SK-N-SH (cell line): ENCODE results near the gene BAG2. TPM values are rescaled to one million over a fixed set of nuclear protein-coding genes. Genes with fewer than 3 reads are reported as not detected.

Source experiments
- CTCF ChIA-PET: fragments of 300-600, 350-600 bp; formaldehyde crosslinking; extraction: SDS; loops from one replicate; lab custom pipeline; 2021; lab: Yijun Ruan, JAX
- POLR2A ChIA-PET: fragments of 350-600 bp; sonication (Branson Sonifier 250); formaldehyde crosslinking; extraction: SDS; loops from one replicate; lab custom pipeline; 2020; ENCODE audit warnings: antibody characterized with exemption, inconsistent platforms; lab: Yijun Ruan, JAX
- DNase-seq: peaks from one replicate; pipeline ENCODE4 v3.0.0; 2012
- H2AFZ ChIP-seq: fragments of 200-600 bp; sonication (generic); 2 replicates; pipeline ENCODE4 v1.8.1; 2016; ENCODE audit warnings: antibody characterized with exemption, mild to moderate bottlenecking, low read depth
- H3F3A ChIP-seq: fragments of 200-600 bp; sonication (generic); replicated peaks from 2 replicates; pipeline ENCODE3; 2016; ENCODE audit warnings: antibody characterized with exemption, mild to moderate bottlenecking; ENCODE audit not compliant: insufficient read depth
- H3K27ac ChIP-seq, 2 experiments: fragments of 200-500 bp in 1 of 2; fragments of 200-600 bp in 1 of 2; sonication (Bioruptor generic) in 1 of 2; sonication (generic), shearing (Covaris generic) in 1 of 2; 2 replicates each; pipeline versions ENCODE4 v1.5.1 to v1.6.1; 2014 to 2016; ENCODE audit warnings: low read depth in 2 of 2, inconsistent platforms in 1 of 2, low read length in 1 of 2, mild to moderate bottlenecking in 1 of 2, mixed read lengths in 1 of 2
- H3K27me3 ChIP-seq: fragments of 200-600 bp; sonication (generic), shearing (Covaris generic); 2 replicates; pipeline ENCODE4 v1.6.1; 2016; ENCODE audit warnings: mixed run types; ENCODE audit not compliant: insufficient read depth
- H3K36me3 ChIP-seq, 2 experiments: fragments of 200-500 bp in 1 of 2; fragments of 200-600 bp in 1 of 2; sonication (Bioruptor generic) in 1 of 2; sonication (generic) in 1 of 2; replicated peaks in 1 of 2; 2 replicates each; pipeline versions ENCODE3 to v1.5.1; 2014 to 2016; ENCODE audit warnings: low read length in 1 of 2, mild to moderate bottlenecking in 1 of 2; ENCODE audit not compliant: insufficient read depth in 2 of 2, control insufficient read depth in 1 of 2
- H3K4me1 ChIP-seq, 2 experiments: fragments of 200-500 bp in 1 of 2; fragments of 200-600 bp in 1 of 2; sonication (Bioruptor generic) in 1 of 2; sonication (generic), shearing (Covaris generic) in 1 of 2; 2 replicates each; pipeline versions ENCODE4 v1.5.1 to v1.6.1; 2014 to 2016; ENCODE audit warnings: low read depth in 1 of 2, low read length in 1 of 2, mixed run types in 1 of 2; ENCODE audit not compliant: insufficient read depth in 2 of 2, control insufficient read depth in 1 of 2
- H3K4me2 ChIP-seq: fragments of 200-600 bp; sonication (generic), shearing (Covaris generic); 2 replicates; pipeline ENCODE4 v1.6.1; 2017; ENCODE audit warnings: mixed run types
- H3K4me3 ChIP-seq, 2 experiments: fragments of 200-500 bp in 1 of 2; fragments of 200-600 bp in 1 of 2; sonication (Bioruptor generic) in 1 of 2; sonication (generic), shearing (Covaris generic) in 1 of 2; 2 replicates each; pipeline versions ENCODE4 v1.5.1 to v1.8.1; 2014 to 2016; ENCODE audit warnings: low read depth in 2 of 2, inconsistent platforms in 1 of 2, low read length in 1 of 2, mild to moderate bottlenecking in 1 of 2, mixed read lengths in 1 of 2, moderate library complexity in 1 of 2
- H3K79me2 ChIP-seq: fragments of 200-600 bp; sonication (generic); 2 replicates; pipeline ENCODE4 v1.8.1; 2017; ENCODE audit warnings: mild to moderate bottlenecking; ENCODE audit not compliant: insufficient read depth
- H3K9ac ChIP-seq: fragments of 200-600 bp; sonication (generic); 2 replicates; pipeline ENCODE4 v1.6.1; 2017; ENCODE audit warnings: mixed run types
- H3K9me2 ChIP-seq: fragments of 200-600 bp; sonication (generic); 2 replicates; pipeline ENCODE4 v1.6.1; 2017; ENCODE audit warnings: mixed run types
- H3K9me3 ChIP-seq: fragments of 200-600 bp; sonication (generic); 2 replicates; pipeline ENCODE4 v1.6.1; 2017; ENCODE audit warnings: mixed run types, mild to moderate bottlenecking, moderate library complexity
- H4K20me1 ChIP-seq: fragments of 200-600 bp; sonication (generic); 2 replicates; pipeline ENCODE4 v1.6.1; 2017; ENCODE audit warnings: mild to moderate bottlenecking, mixed run types; ENCODE audit not compliant: insufficient read depth
- CTCF ChIP-seq: fragments of 200-600 bp; sonication (generic); IDR thresholded peaks from 2 replicates; pipeline ENCODE4 v1.6.1; 2017; ENCODE audit warnings: antibody characterized with exemption, mild to moderate bottlenecking, moderate library complexity
- ELF1 ChIP-seq: IDR thresholded peaks from 2 replicates; pipeline ENCODE4 v1.4.0; 2012
- EZH2phosphoT487 ChIP-seq: fragments of 200-600 bp; sonication (generic); IDR thresholded peaks from 2 replicates; pipeline ENCODE4 v1.6.1; 2017; ENCODE audit warnings: low read depth, mixed run types, mild to moderate bottlenecking, antibody characterized with exemption, moderate library complexity, borderline replicate concordance
- FOSL2 ChIP-seq: IDR thresholded peaks from 2 replicates; pipeline ENCODE4 v1.4.0; 2012; ENCODE audit warnings: low read depth, mild to moderate bottlenecking, moderate library complexity, borderline replicate concordance
- FOXJ3 ChIP-seq: sonication (generic); formaldehyde crosslinking; IDR thresholded peaks from 2 replicates; pipeline ENCODE4 v1.5.1; 2020; ENCODE audit warnings: mild to moderate bottlenecking, missing genetic modification reagents
- GABPA ChIP-seq: IDR thresholded peaks from 2 replicates; pipeline ENCODE4 v1.4.0; 2012; ENCODE audit warnings: low read depth, mild to moderate bottlenecking
- GATA2 ChIP-seq: sonication (generic); formaldehyde crosslinking; IDR thresholded peaks from 2 replicates; pipeline ENCODE4 v1.5.0; 2020; ENCODE audit warnings: mild to moderate bottlenecking, missing genetic modification reagents
- IRF3 ChIP-seq: fragments of 150-350 bp; IDR thresholded peaks from 2 replicates; pipeline ENCODE4 v1.6.1; 2016; ENCODE audit warnings: mild to moderate bottlenecking, low read depth, low read length
- MAX ChIP-seq: IDR thresholded peaks from 2 replicates; pipeline ENCODE4 v1.4.0; 2012; ENCODE audit warnings: low read depth
- MEF2A ChIP-seq: IDR thresholded peaks from 2 replicates; pipeline ENCODE4 v1.4.0; 2012; ENCODE audit warnings: low read depth, borderline replicate concordance
- NFIC ChIP-seq: IDR thresholded peaks from 2 replicates; pipeline ENCODE4 v1.4.0; 2012; ENCODE audit warnings: borderline replicate concordance
- PBX3 ChIP-seq: IDR thresholded peaks from 2 replicates; pipeline ENCODE4; 2012
- POLR2AphosphoS5 ChIP-seq: IDR thresholded peaks from 2 replicates; pipeline ENCODE4 v1.6.1; 2012; ENCODE audit warnings: low read depth, low read length
- RCOR1 ChIP-seq: fragments of 150-350 bp; IDR thresholded peaks from 2 replicates; pipeline ENCODE4 v1.6.1; 2017; ENCODE audit warnings: antibody characterized with exemption, low read length
- REST ChIP-seq: IDR thresholded peaks from 2 replicates; pipeline ENCODE4 v1.6.1; 2012; ENCODE audit warnings: mild to moderate bottlenecking, low read depth, low read length, moderate library complexity
- RFX5 ChIP-seq: IDR thresholded peaks from 2 replicates; pipeline ENCODE4 v1.6.1; 2012; ENCODE audit warnings: mild to moderate bottlenecking, improper control_type of control experiment, low read length
- RXRA ChIP-seq: IDR thresholded peaks from 2 replicates; pipeline ENCODE4 v1.4.0; 2012; ENCODE audit warnings: low read depth, mild to moderate bottlenecking, borderline replicate concordance
- SIN3A ChIP-seq: IDR thresholded peaks from 2 replicates; pipeline ENCODE4 v1.6.1; 2012; ENCODE audit warnings: low read depth, mild to moderate bottlenecking, low read length, moderate library complexity, borderline replicate concordance
- USF1 ChIP-seq: IDR thresholded peaks from 2 replicates; pipeline ENCODE4 v1.4.0; 2012; ENCODE audit warnings: low read depth, borderline replicate concordance
- YY1 ChIP-seq: IDR thresholded peaks from 2 replicates; pipeline ENCODE4 v1.4.0; 2012; ENCODE audit warnings: low read depth, mild to moderate bottlenecking
- ZBTB33 ChIP-seq: IDR thresholded peaks from 2 replicates; pipeline ENCODE4 v1.4.0; 2012; ENCODE audit warnings: low read depth, borderline replicate concordance
- WGBS: methylation state at CpG from one replicate; pipeline ENCODE4 v1.1.6; 2017; ENCODE audit warnings: low lambda C conversion rate; 5-methylcytosine and 5-hydroxymethylcytosine counted together
- polyA plus RNA-seq, 3 experiments: library from polyadenylated mRNA; depleted of rRNA; stranded (reverse); fragments of >200 nt; gene quantifications; 2 replicates each; pipeline ENCODE4 v1.2.3, GENCODE V29; 2012

BAG2 gene
- polyA plus RNA-seq, 1 of the 3 experiments (the other 2 are of a cell fraction): 5.3 TPM

GRCh38 chr6:57209030-57209429, 36.9 kb downstream of the BAG2 start (continued):
- TF ChIP-seq REST: no peak
- TF ChIP-seq PBX3: no peak
- no peak for TF ChIP-seq FOXJ3
- TF ChIP-seq MAX: no peak
- TF ChIP-seq IRF3: no peak
- no peak for TF ChIP-seq GATA2 (CRISPR knock-in tag)
- TF ChIP-seq ELF1: no peak
- no peak for TF ChIP-seq FOSL2
- TF ChIP-seq RCOR1: no peak
- TF ChIP-seq EZH2phosphoT487: no peak
- TF ChIP-seq ZBTB33: no peak
- TF ChIP-seq NFIC: no peak
- TF ChIP-seq, all 33 proteins: peak for 0

GRCh38 chr6:57210060-57210459, 37.9 kb downstream of the BAG2 start:
- DNase-seq: no peak
- no peaks in the 10 kb centered on the region for H3K27me3 ChIP-seq
- no peak overlapping the region for H3K4me3 ChIP-seq
- no peak overlapping the region for H3K27ac ChIP-seq
- ChIA-PET CTCF (no interaction called here), POLR2A (no interaction called here)
- H3K9me2 ChIP-seq: no peaks in the 10 kb centered on the region
- no peaks in the 10 kb centered on the region for H3K9me3 ChIP-seq
- H3K36me3 ChIP-seq: peaks cover 7 to 22% of the 10 kb centered on the region in 2 experiments
- no peak overlapping the region for H2AFZ ChIP-seq
- H3K4me1 ChIP-seq: peaks cover 0 to 4% of the 10 kb centered on the region in 2 experiments; a peak in 1 of 4 replicates
- H3F3A ChIP-seq: peaks cover 20% of the 10 kb centered on the region
- no peak overlapping the region for H3K4me2 ChIP-seq
- peaks cover 93% of the 10 kb centered on the region for H3K79me2 ChIP-seq
- H3K9ac ChIP-seq: no peak overlapping the region
- H4K20me1 ChIP-seq: no peaks in the 10 kb centered on the region
- 94% methylated on average over 5 of the region's 5 CpGs for WGBS
- TF ChIP-seq SIN3A (no peak), GABPA (no peak), RFX5 (no peak), FOSL2 (no peak), EZH2phosphoT487 (no peak), CTCF (no peak), YY1 (no peak), USF1 (no peak), POLR2AphosphoS5 (no peak), RXRA (no peak), MEF2A (no peak)
